ENCODE measurements around the gene BATF.

The BATF gene

DNA sequence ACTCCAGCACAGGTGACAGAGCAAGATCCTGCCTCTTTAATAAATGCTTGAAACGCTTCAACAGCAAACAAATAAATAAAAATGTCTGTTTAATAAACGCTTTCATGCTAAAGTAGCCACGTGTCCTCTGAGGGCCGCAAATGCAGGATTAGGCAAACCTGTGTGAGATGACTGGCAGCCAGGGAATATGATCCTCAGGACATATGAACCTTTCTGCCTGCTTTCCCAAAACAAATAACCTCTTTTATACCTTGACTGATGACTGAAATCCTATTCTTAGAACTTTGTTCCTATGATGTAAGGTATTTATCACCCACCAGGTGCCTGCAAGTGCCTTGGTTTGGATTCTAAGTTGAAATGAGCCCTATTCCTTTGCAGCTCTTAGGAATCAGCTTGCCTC, 41.7 kb downstream of the BATF start:
- peak; percentile 26 to 27 for DNase-seq

DNA sequence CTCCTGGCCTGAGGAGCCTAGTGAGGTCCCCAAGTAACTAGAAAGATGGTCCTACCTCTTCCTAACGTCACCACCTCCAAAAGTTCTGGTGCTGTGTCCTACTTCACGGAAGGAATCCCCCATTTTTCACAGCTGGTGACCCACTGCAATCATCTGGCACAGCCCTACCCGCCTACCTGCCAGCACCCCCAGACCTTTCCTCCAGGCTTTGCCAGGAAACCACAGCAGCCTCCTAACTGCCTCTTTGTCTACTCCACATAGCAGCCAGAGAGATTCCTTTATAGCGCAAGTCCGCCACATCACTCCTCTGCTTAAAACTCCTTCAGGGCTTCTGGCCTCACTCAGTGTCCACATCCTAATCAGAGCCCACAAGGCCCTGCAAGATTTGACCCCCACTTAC, 42.8 kb downstream of the BATF start:
- no peak for DNase-seq

DNA sequence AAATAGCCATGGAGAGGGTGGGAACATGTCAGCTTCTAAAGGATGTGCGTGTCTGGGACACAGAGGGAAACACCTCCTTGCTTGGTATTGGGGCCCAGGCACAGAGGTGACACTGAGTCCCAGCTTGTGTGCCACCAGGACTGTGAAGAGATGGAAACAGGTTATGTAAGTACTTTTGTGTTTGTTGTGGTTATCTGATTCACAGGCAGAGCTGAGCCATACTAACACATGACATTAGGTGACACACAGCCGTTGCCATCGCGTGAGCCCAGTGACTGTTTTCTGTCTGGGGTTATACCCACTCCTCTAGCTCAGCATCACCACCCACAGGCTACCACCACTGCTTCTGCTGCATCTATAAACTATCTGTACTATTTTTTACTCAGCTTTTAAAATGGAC, 44.1 kb downstream of the BATF start:
- no peak for DNase-seq

DNA sequence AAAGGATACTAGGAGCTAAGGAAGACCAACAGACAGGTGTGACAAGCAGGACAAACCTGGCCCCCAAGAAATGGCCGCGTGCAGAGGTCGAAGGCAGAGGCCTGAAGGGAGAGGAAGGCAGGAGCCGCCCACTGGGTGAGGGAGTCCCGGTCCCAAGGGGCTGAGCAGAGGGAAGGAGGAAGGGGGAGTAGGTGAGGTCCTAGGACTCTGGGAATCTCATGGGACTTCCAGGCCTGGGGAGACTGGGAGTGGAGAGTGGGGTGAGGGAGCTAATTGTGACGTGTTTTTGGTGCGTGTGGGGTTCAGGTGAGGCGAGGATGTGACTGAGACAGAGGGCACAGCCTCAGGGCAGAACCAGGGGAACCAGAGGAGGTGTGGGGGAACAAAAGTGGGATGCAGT, 44.5 kb downstream of the BATF start:
- DNase-seq, result no peak

DNA sequence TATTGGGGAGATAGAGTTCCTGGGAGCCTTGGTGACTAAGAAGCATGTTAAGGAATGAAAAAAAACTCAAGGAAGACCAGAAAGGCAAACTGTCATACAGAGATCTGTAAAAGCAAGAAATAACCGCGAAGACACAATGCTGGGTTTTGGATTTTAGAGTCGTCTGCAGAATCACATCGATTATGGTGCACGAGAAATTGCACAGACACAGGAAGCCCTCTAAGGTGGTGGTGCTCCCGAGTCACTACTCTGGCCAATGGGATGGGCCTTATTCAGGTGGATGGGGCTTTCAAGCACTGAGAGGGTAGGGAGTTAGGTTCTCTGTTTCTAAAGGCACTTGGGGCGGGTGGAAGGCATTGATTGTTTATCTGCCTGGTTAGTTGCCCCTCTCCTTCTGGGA, 45.9 kb downstream of the BATF start:
- DNase-seq, result no peak

DNA sequence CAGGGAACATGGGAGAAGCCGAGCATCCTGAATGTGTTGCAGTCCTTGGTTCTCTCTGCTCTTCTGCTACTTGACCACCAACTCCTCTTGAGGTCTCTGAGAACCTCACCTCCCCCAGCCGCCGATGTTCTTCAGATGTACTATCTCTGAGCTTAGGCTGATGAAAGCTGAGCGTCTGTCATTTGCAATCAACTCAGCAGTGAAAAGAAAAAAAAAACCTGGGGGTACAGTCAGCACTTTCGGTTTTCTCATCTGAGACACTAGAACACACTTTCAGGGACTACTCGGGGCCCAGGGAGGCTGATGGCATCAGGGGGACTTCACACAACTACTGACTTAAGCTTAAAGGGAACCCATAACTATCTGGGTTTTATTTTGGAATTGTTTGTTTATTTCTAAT, 46.5 kb downstream of the BATF start:
- DNase-seq, result no peak

DNA sequence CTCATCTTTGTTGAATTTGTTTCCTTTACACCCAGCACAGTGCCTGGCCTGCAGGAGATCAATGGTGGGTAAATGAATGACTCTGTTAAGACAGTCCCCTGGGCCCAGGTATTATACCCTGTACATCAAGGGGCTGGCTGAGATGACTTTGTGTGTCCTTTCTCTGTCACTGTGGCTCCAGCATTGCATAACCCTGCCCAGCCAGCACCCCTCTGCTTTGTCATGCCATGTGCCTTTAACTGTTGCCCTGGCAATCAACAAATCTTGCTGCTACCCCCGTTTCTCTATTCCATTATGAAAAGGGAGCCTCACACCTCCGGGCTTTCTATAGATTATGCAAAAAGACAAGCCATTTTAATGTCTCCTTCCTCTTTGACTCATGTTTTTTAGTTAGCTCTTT, 48.5 kb downstream of the BATF start:
- DNase-seq, result no peak

DNA sequence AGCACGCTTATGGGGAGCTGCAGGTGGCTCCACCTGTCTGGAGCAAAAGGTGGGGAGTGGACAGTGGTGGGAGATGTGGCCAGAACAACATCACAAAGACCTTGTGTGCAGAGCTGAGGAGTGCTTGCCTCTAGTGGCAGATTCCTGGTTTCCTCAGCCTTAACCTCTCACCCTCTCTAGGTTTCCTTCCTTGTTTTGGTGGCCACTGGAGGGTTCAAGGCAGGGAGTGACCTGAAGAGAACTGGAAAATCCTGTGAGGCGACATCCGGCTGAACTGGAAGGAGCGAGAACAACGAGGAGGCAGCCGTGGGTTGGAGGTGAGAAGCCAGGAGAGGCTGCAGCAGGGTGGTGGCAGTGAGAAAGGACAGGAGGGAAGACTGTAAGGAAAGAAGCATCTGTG, 49.8 kb downstream of the BATF start:
- no peak for DNase-seq

DNA sequence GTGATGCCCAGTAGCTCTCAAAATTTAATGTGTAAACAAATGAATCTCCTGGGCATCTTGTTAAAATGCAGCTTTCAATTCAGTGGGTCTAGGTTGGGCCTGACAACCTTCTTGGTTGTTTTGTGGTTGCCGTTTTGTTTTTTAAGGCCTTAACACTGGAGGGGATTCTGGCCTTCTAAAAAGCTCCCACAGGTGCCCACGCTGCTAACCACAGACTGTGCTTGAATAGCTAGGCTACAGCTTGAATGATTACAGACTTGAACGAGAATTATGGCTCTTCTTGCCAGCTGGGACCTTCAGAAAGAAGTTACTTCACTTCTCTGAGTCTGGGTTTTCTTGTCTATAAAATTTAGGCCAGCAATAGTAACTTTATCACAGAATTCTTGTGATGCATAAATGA, 54.8 kb downstream of the BATF start:
- no peak for DNase-seq

DNA sequence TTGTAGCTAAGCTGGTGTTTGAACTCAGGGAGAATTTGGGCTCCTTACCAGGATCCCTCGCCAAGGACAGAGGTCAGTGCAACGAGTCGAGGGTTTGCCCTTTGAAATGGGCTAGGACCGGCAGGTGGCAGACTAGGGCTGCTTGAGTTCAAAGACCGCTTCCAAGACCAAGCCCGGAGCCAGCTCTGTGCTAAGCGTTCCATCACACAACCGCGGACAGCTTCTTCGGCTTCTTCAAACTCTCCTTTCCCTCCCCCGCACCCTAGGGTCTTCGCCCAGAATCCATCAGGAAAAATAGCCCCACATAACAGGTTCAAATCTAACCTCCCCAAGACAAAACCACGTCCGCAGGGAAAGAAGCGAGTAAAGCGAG, 55.4 kb downstream of the BATF start:
- DNase-seq, result peak; percentile 29 to 86

DNA sequence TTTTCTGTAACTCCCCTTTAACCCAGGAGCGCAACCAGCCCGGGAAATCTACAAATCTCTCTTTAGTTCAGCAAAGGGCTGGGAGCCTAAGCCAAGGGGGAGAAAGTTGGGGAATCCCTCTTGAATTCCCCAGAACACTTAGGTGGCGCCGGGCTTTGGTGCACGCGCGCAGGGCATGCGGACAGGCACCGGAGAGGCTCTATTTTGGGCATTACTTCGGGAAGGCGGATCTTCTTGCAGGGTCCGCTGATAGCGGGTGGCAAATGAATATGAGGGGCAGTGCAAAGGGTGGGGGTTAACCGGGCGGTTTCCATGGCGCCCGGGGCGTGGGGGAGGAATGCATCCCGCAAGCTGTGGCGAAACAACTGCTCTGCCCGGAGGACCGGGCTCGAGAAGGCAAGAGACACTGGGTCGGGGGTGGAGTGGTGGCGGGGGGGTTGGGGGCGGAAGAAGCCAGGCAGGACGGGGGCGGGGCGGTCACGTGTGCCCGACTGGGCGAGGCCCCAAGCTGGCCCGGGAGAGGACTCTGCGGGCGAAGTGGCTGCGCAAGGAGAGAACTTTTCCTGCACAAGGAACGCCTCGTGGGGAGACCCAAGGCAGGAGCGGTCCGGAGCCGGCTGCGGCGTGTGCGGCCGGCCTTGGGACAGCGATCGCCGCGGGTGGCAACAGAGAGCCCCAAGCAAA, 56.0 kb downstream of the BATF start, which contains the start of gene FLVCR2:
Gene FLVCR2, plus strand, starts transcription at position 519 of the 684 bp plus-strand sequence. CDS start 353 bp downstream, outside the sequence.
- peak in 1 of 2 experiments; percentile 66 for DNase-seq

DNA sequence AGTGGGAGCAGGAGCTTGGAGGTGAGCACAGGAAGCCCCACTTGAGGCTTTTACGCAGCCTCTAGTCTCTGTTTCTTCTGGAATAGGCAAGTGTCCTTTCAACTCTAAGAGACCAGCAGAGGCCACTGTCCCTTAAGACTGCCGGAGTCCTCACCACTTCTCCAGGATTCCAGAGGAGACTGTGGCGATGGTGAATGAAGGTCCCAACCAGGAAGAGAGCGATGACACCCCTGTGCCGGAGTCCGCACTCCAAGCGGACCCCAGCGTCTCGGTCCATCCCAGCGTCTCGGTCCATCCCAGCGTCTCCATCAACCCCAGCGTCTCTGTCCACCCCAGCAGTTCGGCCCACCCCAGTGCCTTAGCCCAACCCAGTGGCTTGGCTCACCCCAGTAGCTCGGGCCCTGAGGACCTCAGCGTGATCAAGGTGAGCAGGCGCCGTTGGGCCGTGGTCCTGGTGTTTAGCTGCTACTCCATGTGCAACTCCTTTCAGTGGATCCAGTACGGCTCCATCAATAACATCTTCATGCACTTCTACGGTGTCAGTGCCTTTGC, 56.6 kb downstream of the BATF start:
- peak in 1 of 2 experiments; percentile 21 for DNase-seq

DNA sequence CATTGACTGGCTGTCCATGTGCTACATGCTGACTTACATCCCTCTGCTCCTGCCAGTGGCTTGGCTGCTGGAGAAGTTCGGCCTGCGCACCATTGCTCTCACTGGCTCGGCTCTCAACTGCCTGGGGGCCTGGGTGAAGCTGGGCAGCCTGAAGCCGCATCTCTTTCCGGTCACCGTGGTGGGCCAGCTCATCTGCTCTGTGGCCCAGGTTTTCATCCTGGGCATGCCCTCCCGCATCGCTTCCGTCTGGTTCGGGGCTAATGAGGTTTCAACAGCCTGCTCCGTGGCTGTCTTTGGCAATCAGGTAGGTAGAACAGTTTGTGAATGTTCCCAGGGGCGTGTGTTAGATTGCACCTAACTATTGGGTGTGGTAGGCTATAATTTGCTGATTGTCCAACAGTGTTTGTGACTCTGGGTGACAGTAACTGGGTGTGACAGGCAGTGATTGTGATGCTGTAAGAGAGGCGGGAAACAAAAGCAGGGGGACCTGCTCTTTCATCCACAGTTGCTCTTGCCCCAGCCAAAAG, 57.1 kb downstream of the BATF start:
- no peak for DNase-seq

DNA sequence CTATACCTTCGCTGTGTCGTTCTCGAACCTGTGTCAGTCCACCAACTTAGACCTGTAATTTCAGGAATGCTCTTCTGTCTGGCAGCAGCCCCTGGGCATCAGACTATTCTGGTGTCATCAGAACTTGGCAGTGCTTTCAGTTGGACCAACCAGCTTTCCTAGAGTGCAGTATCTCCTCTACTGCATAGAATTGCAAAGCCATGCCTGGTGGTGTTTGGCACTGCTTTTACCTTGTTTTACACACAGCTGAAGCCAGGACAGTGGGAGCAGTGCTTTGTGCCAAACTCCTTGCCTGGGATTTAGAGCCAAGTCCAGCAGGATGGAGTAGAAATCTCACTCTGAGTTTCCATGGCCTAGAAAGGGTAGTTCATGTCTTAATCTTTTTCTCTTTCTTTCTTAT, 57.6 kb downstream of the BATF start:
- DNase-seq, result no peak

DNA sequence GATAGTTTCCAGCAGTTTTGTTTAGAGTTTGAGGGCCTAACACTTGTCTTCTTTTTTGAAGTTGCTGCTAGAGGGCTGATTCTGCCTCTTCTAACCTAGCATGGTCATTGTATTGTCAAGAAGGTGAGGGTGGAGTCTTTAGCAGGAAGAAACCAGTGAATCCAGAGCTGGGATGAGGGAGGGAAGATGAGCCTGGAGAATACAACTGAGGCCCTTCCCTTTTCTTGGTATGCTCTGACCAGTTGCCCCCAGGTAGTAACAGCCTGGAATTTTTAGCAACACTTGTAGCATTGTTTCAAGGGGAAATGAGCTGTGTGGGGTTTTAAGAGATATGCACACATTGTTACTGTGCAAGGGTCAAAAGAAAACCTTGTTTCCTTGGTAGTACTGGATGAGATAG, 65.1 kb downstream of the BATF start:
- DNase-seq, result no peak

DNA sequence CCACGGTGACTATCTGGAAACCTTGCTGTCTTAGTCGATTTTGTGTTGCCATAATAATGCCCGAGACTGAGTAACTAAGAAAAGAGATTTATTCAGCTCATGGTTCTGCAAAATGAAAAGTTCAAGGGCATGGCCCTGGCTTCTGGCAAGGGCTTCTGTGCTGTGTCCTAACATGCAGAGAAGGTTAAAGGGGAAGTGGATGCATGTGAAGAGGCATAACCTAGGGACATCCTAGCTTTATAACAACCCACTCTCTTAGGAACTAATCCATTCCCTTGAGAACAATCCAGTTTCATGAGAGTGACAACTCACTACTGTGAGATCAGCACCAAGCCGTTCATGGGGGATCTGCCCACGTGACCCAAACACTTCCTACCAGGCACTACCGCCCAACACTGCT, 67.7 kb downstream of the BATF start:
- no peak for DNase-seq

DNA sequence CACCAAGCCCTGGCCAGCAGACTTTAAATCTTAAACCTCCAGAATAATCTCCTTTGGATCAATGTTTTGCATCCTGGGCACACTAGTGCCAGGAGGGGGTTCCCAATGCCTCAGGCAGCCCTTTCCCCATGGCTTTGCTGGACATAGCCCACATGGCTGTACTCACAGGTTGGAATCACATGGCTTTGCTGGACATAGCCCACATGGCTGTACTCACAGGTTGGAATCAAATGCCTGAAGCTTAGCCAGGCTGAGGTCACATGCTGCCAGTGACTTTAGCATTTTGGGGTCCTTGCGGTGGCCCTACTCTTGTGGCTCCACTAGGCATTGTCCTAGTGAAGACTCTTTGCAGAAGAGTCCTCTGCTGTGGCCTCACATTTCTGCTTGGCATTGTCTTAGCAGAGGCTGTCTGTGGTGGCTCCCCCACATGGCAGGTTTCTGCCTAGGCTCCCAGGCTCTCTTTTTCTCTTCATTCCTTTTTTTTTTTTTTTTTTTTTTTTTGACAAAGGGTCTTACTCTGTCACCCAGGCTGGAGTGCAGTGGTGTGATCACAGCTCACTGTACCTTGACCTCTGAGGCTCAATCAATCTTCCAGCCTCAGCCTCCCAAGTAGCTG, 69.2 kb downstream of the BATF start:
- no peak for DNase-seq

DNA sequence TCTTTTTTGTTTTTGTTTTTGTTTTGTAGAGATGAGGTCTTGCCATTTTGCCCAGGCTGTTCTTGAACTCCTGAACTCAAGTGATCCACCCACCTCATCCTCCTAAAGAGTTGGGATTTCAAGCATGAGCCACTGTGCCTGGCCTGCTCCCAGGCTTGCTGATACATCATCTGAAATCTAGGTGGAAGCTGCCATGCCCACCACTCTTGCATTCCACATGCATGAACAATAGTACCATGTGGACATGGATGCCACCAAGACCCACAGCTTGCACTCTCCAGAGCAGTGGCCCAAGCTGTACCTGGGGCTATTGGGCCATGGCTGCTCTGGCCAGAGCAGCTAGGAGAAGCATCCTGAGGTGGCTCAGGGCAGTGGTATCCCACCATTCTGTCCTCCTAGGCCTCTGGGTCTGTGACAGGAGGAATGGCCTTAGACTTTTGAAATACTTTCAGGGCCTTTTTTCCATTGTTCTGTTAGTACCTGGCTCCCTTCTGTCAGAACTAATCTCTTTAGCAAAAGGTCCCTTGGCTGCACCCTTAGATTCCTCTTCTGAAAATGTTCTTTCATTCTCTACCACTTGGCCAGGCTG, 69.8 kb downstream of the BATF start:
- no peak for DNase-seq

DNA sequence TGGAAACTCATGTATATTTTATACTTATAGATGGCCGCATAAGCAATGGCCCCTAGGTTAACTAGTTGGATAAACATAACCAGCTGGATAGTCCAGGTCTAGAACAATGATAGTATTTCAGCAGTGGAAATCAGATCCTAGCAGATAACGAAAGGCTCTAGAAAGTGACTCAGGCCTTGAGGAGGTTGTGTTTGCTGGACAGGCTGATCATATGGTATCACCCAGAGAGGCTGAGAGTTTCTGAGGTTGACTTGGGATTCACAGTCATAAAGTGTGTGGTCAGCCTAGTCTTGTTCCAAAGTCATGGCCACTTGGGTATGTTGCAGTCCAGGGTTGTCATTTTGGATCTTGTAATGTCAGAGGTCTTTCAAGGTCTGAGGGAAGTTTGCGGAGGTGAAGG, 73.0 kb downstream of the BATF start:
- DNase-seq, result no peak

All from NCI-H526 (cell line).